ENCODE measurements around the gene IL21R. TPM values are rescaled to one million over a fixed set of nuclear protein-coding genes. Genes with fewer than 3 reads are reported as not detected.

Gene IL21R
- total and polyA plus RNA-seq, 10 of the 15 experiments (the other 5 are each of a cell fraction or from before 2014, with no cell fraction given) = 5.3 to 138 (median 82.5) TPM

GRCh38 chr16:27430923-27431484 is 29.0 kb downstream of the IL21R start:
- DNase-seq (ENCODE audit: low read depth, low spot score) (no peak), FAIRE-seq (no peak), ATAC-seq (peak; percentile 12)
- CTCF ChIA-PET = interaction anchor here (1.0 to 6.7 kb wide), 4 partner anchors 19 to 437 kb away, joined by 3 to 113 read pairs (median 4); partner anchors contain the start of gene IL21R
- Histone ChIP-seq H3K4me2 (ENCODE audit: control insufficient read depth, insufficient read depth) (peak overlapping the region; percentile 71), H3K27me3 (replicated peaks in 1 of 2; ENCODE audit: control insufficient read depth in 2 of 2, insufficient read depth in 2 of 2, low read length in 1 of 2) (no peaks in the 10 kb centered on the region), H3K4me1 (ENCODE audit: control insufficient read depth, insufficient read depth, low read length) (peaks cover 67% of the 10 kb centered on the region), H3K9ac (ENCODE audit: control insufficient read depth, insufficient read depth, low read length) (peak overlapping the region; percentile 63; the same call in 1 of the 2 replicates), H3K27ac (ENCODE audit: control insufficient read depth, insufficient read depth) (peak overlapping the region; percentile 88), H3K79me2 (ENCODE audit: control insufficient read depth, insufficient read depth, low read length) (peaks cover 77% of the 10 kb centered on the region), H3K4me3 (no peak overlapping the region; the same call in 1 of the 2 replicates), H3K36me3 (ENCODE audit: control insufficient read depth in 2 of 2, insufficient read depth in 2 of 2, low read length in 1 of 2) (peaks cover 33 to 53% of the 10 kb centered on the region in 2 experiments), H4K20me1 (ENCODE audit: control insufficient read depth, insufficient read depth) (no peaks in the 10 kb centered on the region), H3K9me3 (replicated peaks; ENCODE audit: control insufficient read depth, insufficient read depth, low read length) (no peaks in the 10 kb centered on the region), H2AFZ (ENCODE audit: control insufficient read depth, low read depth, low read length) (no peak overlapping the region)
- intact Hi-C loops (cut with micrococcal nuclease; ENCODE audit: unreplicated experiment) (no loop called here), in situ Hi-C loops (cut with MboI) (no loop called here)
- SMC1A ChIA-PET (ENCODE audit: uncharacterized antibody, unreplicated experiment) = interaction anchor here (0.8 to 11.7 kb wide), 4 partner anchors 9 to 43 kb away, joined by 3 to 161 read pairs (median 3); partner anchors contain the start of gene IL21R
- POLR2A ChIA-PET = interaction anchor here (0.9 to 1.9 kb wide), 5 partner anchors 10 to 39 kb away, joined by 3 to 10 read pairs (median 4); no protein-coding TSS in a partner anchor
- WGBS (ENCODE audit: insufficient coverage, insufficient replicate concordance, low lambda C conversion rate, missing lambda C conversion rate) = 2% methylated on average over 10 of the region's 10 CpGs
- no TSS peak for BruUV-seq (replicated peaks)
- RAD21 ChIA-PET (ENCODE audit: unreplicated experiment) = interaction anchor here (1.0 to 2.3 kb wide), 5 partner anchors 20 to 32 kb away, joined by 3 to 10 read pairs (median 5); no protein-coding TSS in a partner anchor
- TF ChIP-seq TBL1XR1 (IDR thresholded peaks at IDR 0.05; ENCODE audit: low read depth, low read length) (no peak), KDM1A (IDR thresholded peaks at IDR 0.05; ENCODE audit: borderline replicate concordance) (no peak), SMARCA5 (IDR thresholded peaks at IDR 0.05) (peak; percentile 88), NFIC (IDR thresholded peaks at IDR 0.05; ENCODE audit: low read depth, low read length) (peak; percentile 76; the same call in 1 of the 2 replicates), KLF5 (IDR thresholded peaks at IDR 0.05; ENCODE audit: partially characterized antibody) (no peak), SIX5 (IDR thresholded peaks at IDR 0.05; ENCODE audit: low read depth, low read length, severe bottlenecking) (no peak), ZZZ3 (IDR thresholded peaks at IDR 0.05; ENCODE audit: control insufficient read depth, insufficient read length, low read depth) (no peak), RAD21 (IDR thresholded peaks at IDR 0.05; ENCODE audit: insufficient read depth, low read depth, low read length) (no peak), SP1 (IDR thresholded peaks at IDR 0.05; ENCODE audit: low read depth, low read length) (no peak), EED (IDR thresholded peaks at IDR 0.05; ENCODE audit: low read depth) (peak; percentile 94), NR2C2 (IDR thresholded peaks at IDR 0.05; ENCODE audit: borderline replicate concordance, control insufficient read depth, insufficient read length, low read depth) (no peak), SRF (IDR thresholded peaks at IDR 0.05; ENCODE audit: low read depth in 2 of 2, low read length in 2 of 2) (no peak)
- TF ChIP-seq, protein P1, sequence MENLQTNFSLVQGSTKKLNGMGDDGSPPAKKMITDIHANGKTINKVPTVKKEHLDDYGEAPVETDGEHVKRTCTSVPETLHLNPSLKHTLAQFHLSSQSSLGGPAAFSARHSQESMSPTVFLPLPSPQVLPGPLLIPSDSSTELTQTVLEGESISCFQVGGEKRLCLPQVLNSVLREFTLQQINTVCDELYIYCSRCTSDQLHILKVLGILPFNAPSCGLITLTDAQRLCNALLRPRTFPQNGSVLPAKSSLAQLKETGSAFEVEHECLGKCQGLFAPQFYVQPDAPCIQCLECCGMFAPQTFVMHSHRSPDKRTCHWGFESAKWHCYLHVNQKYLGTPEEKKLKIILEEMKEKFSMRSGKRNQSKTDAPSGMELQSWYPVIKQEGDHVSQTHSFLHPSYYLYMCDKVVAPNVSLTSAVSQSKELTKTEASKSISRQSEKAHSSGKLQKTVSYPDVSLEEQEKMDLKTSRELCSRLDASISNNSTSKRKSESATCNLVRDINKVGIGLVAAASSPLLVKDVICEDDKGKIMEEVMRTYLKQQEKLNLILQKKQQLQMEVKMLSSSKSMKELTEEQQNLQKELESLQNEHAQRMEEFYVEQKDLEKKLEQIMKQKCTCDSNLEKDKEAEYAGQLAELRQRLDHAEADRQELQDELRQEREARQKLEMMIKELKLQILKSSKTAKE (IDR thresholded peaks at IDR 0.05; ENCODE audit: low read depth, poor library complexity, severe bottlenecking) = no peak
- TF ChIP-seq, protein P2, sequence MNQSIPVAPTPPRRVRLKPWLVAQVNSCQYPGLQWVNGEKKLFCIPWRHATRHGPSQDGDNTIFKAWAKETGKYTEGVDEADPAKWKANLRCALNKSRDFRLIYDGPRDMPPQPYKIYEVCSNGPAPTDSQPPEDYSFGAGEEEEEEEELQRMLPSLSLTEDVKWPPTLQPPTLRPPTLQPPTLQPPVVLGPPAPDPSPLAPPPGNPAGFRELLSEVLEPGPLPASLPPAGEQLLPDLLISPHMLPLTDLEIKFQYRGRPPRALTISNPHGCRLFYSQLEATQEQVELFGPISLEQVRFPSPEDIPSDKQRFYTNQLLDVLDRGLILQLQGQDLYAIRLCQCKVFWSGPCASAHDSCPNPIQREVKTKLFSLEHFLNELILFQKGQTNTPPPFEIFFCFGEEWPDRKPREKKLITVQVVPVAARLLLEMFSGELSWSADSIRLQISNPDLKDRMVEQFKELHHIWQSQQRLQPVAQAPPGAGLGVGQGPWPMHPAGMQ (IDR thresholded peaks at IDR 0.05; ENCODE audit: borderline replicate concordance) = no peak
- TF ChIP-seq, protein P3, sequence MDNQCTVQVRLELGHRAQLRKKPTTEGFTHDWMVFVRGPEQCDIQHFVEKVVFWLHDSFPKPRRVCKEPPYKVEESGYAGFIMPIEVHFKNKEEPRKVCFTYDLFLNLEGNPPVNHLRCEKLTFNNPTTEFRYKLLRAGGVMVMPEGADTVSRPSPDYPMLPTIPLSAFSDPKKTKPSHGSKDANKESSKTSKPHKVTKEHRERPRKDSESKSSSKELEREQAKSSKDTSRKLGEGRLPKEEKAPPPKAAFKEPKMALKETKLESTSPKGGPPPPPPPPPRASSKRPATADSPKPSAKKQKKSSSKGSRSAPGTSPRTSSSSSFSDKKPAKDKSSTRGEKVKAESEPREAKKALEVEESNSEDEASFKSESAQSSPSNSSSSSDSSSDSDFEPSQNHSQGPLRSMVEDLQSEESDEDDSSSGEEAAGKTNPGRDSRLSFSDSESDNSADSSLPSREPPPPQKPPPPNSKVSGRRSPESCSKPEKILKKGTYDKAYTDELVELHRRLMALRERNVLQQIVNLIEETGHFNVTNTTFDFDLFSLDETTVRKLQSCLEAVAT (IDR thresholded peaks at IDR 0.05) = no peak
- TF ChIP-seq, protein P4, sequence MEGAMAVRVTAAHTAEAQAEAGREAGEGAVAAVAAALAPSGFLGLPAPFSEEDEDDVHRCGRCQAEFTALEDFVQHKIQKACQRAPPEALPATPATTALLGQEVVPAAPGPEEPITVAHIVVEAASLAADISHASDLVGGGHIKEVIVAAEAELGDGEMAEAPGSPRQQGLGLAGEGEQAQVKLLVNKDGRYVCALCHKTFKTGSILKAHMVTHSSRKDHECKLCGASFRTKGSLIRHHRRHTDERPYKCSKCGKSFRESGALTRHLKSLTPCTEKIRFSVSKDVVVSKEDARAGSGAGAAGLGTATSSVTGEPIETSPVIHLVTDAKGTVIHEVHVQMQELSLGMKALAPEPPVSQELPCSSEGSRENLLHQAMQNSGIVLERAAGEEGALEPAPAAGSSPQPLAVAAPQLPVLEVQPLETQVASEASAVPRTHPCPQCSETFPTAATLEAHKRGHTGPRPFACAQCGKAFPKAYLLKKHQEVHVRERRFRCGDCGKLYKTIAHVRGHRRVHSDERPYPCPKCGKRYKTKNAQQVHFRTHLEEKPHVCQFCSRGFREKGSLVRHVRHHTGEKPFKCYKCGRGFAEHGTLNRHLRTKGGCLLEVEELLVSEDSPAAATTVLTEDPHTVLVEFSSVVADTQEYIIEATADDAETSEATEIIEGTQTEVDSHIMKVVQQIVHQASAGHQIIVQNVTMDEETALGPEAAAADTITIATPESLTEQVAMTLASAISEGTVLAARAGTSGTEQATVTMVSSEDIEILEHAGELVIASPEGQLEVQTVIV (IDR thresholded peaks at IDR 0.05; ENCODE audit: borderline replicate concordance, partially characterized antibody) = no peak
